22Rv1 (cell line): ENCODE measurements around the gene HOMER3.

Experiments used
- CTCF ChIP-seq: fragments of 450-650 bp; IDR thresholded peaks from 2 replicates; pipeline ENCODE4 v1.5.1; 2017; ENCODE audit warnings: mild to moderate bottlenecking
- ZFX ChIP-seq: fragments of 450-650 bp; IDR thresholded peaks from 2 replicates; pipeline ENCODE4 v1.6.1; 2017; ENCODE audit warnings: antibody characterized with exemption, borderline replicate concordance

DNA sequence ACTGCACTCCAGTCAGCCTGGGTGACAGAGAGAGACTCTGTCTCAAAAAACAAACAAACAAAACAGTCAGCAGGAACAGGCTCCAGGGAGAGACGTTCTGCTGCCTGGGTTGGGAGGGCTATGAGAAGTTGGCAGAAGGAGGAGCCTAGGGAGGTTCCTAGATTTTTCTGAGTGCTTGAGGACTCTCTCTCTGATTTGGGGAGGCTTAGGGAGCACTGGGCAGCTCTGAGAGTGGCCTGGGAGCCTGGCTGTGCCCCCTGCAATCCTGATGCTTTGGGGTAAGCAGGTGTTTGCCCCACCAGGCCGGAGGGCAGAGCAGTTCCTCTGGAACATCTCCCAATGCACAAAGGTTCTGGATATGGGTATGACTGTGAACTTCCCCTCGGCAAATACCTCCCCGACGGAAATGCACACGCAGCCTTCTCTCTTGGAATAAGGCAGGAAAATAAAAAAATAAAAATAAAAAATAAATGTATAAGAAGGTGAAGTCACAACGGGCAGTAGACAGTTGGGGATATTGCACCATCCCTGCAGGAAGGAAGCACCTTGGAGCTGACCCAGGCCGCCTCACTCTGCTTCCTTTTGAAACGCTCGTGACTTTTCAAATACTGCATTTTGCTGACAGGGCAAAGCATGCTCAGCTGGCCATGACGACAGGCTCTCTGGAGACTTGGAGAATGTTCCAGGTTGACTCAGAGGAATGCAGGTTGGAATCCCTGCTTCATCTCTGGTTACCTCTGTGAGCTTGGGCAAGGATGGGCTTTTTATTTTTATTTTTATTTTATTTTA is 26.5 kb upstream of the HOMER3 start:
- no peak for TF ChIP-seq ZFX
- TF ChIP-seq CTCF, result no peak
